Measurements from ENCODE around the gene TEX28.

DNA sequence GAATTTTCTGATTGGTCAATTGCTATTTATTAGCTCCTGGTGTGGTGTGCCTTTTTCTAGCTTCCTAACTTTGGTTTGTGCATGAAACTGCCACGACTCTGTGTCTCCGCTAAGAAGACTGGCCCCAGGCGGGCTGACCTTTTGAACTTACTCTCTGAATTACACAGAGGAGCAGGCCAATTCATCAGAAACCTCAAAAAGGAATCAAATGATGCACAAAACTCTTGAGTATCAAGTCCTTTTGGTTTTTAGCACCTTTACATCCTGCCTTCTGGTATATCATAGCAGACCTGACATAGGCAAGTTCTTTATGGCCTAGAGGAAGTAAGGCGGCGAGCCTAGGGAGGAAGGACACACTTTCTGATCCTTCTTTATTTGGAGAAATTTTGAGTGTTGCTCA lies 18.2 kb upstream of the TEX28 start:
- TF ChIP-seq, protein P1, sequence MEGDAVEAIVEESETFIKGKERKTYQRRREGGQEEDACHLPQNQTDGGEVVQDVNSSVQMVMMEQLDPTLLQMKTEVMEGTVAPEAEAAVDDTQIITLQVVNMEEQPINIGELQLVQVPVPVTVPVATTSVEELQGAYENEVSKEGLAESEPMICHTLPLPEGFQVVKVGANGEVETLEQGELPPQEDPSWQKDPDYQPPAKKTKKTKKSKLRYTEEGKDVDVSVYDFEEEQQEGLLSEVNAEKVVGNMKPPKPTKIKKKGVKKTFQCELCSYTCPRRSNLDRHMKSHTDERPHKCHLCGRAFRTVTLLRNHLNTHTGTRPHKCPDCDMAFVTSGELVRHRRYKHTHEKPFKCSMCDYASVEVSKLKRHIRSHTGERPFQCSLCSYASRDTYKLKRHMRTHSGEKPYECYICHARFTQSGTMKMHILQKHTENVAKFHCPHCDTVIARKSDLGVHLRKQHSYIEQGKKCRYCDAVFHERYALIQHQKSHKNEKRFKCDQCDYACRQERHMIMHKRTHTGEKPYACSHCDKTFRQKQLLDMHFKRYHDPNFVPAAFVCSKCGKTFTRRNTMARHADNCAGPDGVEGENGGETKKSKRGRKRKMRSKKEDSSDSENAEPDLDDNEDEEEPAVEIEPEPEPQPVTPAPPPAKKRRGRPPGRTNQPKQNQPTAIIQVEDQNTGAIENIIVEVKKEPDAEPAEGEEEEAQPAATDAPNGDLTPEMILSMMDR (conservative IDR thresholded peaks at IDR 0.05; ENCODE audit: low read depth, low read length), result no peak
- TF ChIP-seq EZH2 (IDR thresholded peaks at IDR 0.05; ENCODE audit: borderline replicate concordance, low read depth, low read length, poor library complexity, severe bottlenecking), result no peak
